ENCODE data around the gene USP32.

USP32 gene

GRCh38 chr17:60169921-60170817, 221.8 kb downstream of the USP32 start:
- DNase-seq: peak; percentile 37 to 55

- no peak for DNase-seq
These were observed 223.3 kb downstream of the USP32 start for GRCh38 chr17:60168654-60169053.

GRCh38 chr17:60167065-60167741, 224.7 kb downstream of the USP32 start:
- no peak for DNase-seq

- DNase-seq: peak in 1 of 2 donors; percentile 24
These were observed 226.0 kb downstream of the USP32 start for GRCh38 chr17:60165971-60166370.

- DNase-seq: no peak
These were observed 226.7 kb downstream of the USP32 start for GRCh38 chr17:60165223-60165622.

- no peak for DNase-seq
These were observed 227.2 kb downstream of the USP32 start for GRCh38 chr17:60164697-60165096.

- DNase-seq: no peak
These were observed 227.8 kb downstream of the USP32 start for GRCh38 chr17:60164164-60164563.

- DNase-seq: no peak
These were observed 228.7 kb downstream of the USP32 start for GRCh38 chr17:60163108-60163784.

- DNase-seq: peak in 1 of 2 donors; percentile 40
These were observed 230.2 kb downstream of the USP32 start for GRCh38 chr17:60161598-60162330.

- no peak for DNase-seq
These were observed 231.0 kb downstream of the USP32 start for GRCh38 chr17:60160829-60161501.

- no peak for DNase-seq
These were observed 232.5 kb downstream of the USP32 start for GRCh38 chr17:60159479-60159866.

- DNase-seq: no peak
These were observed 233.0 kb downstream of the USP32 start for GRCh38 chr17:60158751-60159478.

- no peak for DNase-seq
These were observed 234.4 kb downstream of the USP32 start for GRCh38 chr17:60157487-60158040.

GRCh38 chr17:60156746-60157145, 235.2 kb downstream of the USP32 start:
- DNase-seq: no peak

- no peak for DNase-seq
These were observed 236.1 kb downstream of the USP32 start for GRCh38 chr17:60155815-60156214.

- DNase-seq: no peak
These were observed 236.5 kb downstream of the USP32 start for GRCh38 chr17:60155427-60155814.

- DNase-seq: no peak
These were observed 237.1 kb downstream of the USP32 start for GRCh38 chr17:60154616-60155426.

GRCh38 chr17:60153606-60154390, 238.1 kb downstream of the USP32 start:
- no peak for DNase-seq

- DNase-seq: no peak
These were observed 240.6 kb downstream of the USP32 start for GRCh38 chr17:60151355-60151754.

All from CD4-positive, alpha-beta T cell treated with Interleukin-4 for 1 hour (primary cell).